ENCODE measurements around the gene SLC35F3. TPM values are rescaled to one million over a fixed set of nuclear protein-coding genes. Genes with fewer than 3 reads are reported as not detected.

The SLC35F3 gene
- total RNA-seq, 1 donor = not detected

DNA sequence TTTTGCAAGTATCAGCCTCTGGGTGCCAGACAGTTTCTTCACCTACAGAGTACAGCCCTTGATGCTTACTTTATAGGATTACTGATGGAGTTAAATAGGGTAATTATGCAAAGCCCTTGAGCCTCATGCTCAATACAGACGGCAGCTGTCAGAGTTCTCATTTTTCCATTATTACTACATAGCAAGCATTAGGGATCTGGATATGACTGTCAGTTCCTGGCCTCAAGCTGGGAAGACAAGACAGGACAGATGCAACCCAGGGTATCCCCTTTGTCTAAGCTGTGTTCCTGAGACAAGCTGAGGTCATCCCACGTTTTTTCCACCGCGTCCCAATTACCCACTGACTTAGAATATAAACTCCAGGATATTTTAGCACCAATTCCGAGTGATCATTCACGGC, 94.4 kb downstream of the SLC35F3 start:
- no peak overlapping the region for H3K27ac ChIP-seq (ENCODE audit: low read depth, low read length)
- no peaks in the 10 kb centered on the region for H4K20me1 ChIP-seq (ENCODE audit: insufficient read depth, low read length)
- H3K4me1 ChIP-seq (ENCODE audit: insufficient read depth, low read length) = no peaks in the 10 kb centered on the region
- no peak overlapping the region for H3K4me2 ChIP-seq (ENCODE audit: insufficient read depth, low read length)
- no peaks in the 10 kb centered on the region for H3K79me2 ChIP-seq (ENCODE audit: insufficient read depth, low read length)
- no peak for DNase-seq (ENCODE audit: insufficient read length, low spot score, missing footprints)
- no peak overlapping the region for H2AFZ ChIP-seq (ENCODE audit: low read length)
- H3K36me3 ChIP-seq (ENCODE audit: insufficient read depth, low read length) = no peaks in the 10 kb centered on the region
- H3K4me3 ChIP-seq (ENCODE audit: insufficient read depth, low read length) = no peak overlapping the region
- no peaks in the 10 kb centered on the region for H3K27me3 ChIP-seq (ENCODE audit: insufficient read depth, low read length)
- H3K9me3 ChIP-seq (ENCODE audit: low read depth, low read length) = no peaks in the 10 kb centered on the region
- no peak for TF ChIP-seq CTCF (IDR thresholded peaks at IDR 0.05; ENCODE audit: extremely low read depth, low read depth, low read length)

DNA sequence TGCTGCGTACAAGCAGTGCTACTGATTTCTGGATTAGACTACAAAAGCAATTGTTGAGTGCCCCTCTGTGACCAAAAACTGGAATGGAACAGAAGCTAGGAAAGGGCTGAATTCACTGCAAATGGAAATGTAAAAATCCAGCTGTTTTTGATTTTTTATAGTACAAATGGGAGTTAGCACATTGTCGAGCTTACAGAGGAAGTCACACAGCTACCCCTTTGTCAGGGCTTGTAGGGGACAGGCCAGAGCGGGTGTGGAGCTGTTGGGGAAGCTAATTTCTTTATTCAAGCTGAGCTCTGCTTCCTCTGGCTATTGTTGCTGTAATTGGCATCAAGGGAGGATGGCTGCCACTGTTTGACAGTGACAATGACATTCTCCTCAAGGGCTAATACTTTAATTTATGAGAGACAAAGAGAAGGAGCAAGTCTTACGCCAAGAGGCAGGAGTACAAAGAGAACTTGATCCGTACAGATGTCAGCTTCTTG, 96.1 kb downstream of the SLC35F3 start:
- H3K79me2 ChIP-seq (ENCODE audit: insufficient read depth, low read length) = no peaks in the 10 kb centered on the region
- H3K27ac ChIP-seq (ENCODE audit: low read depth, low read length) = no peak overlapping the region
- H3K27me3 ChIP-seq (ENCODE audit: insufficient read depth, low read length) = no peaks in the 10 kb centered on the region
- TF ChIP-seq CTCF (IDR thresholded peaks at IDR 0.05; ENCODE audit: extremely low read depth, low read depth, low read length) = no peak
- H3K9me3 ChIP-seq (ENCODE audit: low read depth, low read length) = no peaks in the 10 kb centered on the region
- H2AFZ ChIP-seq (ENCODE audit: low read length) = no peak overlapping the region
- no peak overlapping the region for H3K4me3 ChIP-seq (ENCODE audit: insufficient read depth, low read length)
- H3K36me3 ChIP-seq (ENCODE audit: insufficient read depth, low read length) = no peaks in the 10 kb centered on the region
- no peak for DNase-seq (ENCODE audit: insufficient read length, low spot score, missing footprints)
- H4K20me1 ChIP-seq (ENCODE audit: insufficient read depth, low read length) = no peaks in the 10 kb centered on the region
- H3K4me1 ChIP-seq (ENCODE audit: insufficient read depth, low read length) = no peaks in the 10 kb centered on the region
- no peak overlapping the region for H3K4me2 ChIP-seq (ENCODE audit: insufficient read depth, low read length)

- Histone ChIP-seq H3K4me1 (ENCODE audit: insufficient read depth, low read length) (no peaks in the 10 kb centered on the region), H3K9me3 (ENCODE audit: low read depth, low read length) (no peaks in the 10 kb centered on the region), H3K79me2 (ENCODE audit: insufficient read depth, low read length) (no peaks in the 10 kb centered on the region), H3K4me2 (ENCODE audit: insufficient read depth, low read length) (no peak overlapping the region), H3K36me3 (ENCODE audit: insufficient read depth, low read length) (no peaks in the 10 kb centered on the region), H3K4me3 (ENCODE audit: insufficient read depth, low read length) (no peak overlapping the region), H2AFZ (ENCODE audit: low read length) (no peak overlapping the region), H4K20me1 (ENCODE audit: insufficient read depth, low read length) (no peaks in the 10 kb centered on the region), H3K27ac (ENCODE audit: low read depth, low read length) (no peak overlapping the region), H3K27me3 (ENCODE audit: insufficient read depth, low read length) (no peaks in the 10 kb centered on the region)
- no peak for DNase-seq (ENCODE audit: insufficient read length, low spot score, missing footprints)
- no peak for TF ChIP-seq CTCF (IDR thresholded peaks at IDR 0.05; ENCODE audit: extremely low read depth, low read depth, low read length)
Observed at GRCh38 chr1:234001817-234002216, 97.3 kb downstream of the SLC35F3 start.

GRCh38 chr1:234004591-234004990, 100.1 kb downstream of the SLC35F3 start:
- Histone ChIP-seq H4K20me1 (ENCODE audit: insufficient read depth, low read length) (no peaks in the 10 kb centered on the region), H3K27me3 (ENCODE audit: insufficient read depth, low read length) (no peaks in the 10 kb centered on the region), H3K4me1 (ENCODE audit: insufficient read depth, low read length) (no peaks in the 10 kb centered on the region), H3K4me3 (ENCODE audit: insufficient read depth, low read length) (no peak overlapping the region), H3K36me3 (ENCODE audit: insufficient read depth, low read length) (no peaks in the 10 kb centered on the region), H3K79me2 (ENCODE audit: insufficient read depth, low read length) (no peaks in the 10 kb centered on the region), H3K4me2 (ENCODE audit: insufficient read depth, low read length) (no peak overlapping the region), H3K9me3 (ENCODE audit: low read depth, low read length) (no peaks in the 10 kb centered on the region), H3K27ac (ENCODE audit: low read depth, low read length) (no peak overlapping the region), H2AFZ (ENCODE audit: low read length) (no peak overlapping the region)
- DNase-seq (ENCODE audit: insufficient read length, low spot score, missing footprints) = no peak
- TF ChIP-seq CTCF (IDR thresholded peaks at IDR 0.05; ENCODE audit: extremely low read depth, low read depth, low read length) = no peak
